ENCODE data around the gene MSX1. TPM values are rescaled to one million over a fixed set of nuclear protein-coding genes. Genes with fewer than 3 reads are reported as not detected.

The MSX1 gene
- total RNA-seq, 2 experiments from 2014 or later: not detected

- DNase-seq (no peak), ATAC-seq (ENCODE audit: low read depth) (no peak)
- POLR2A ChIA-PET: no interaction called here
- Mint-ChIP-seq H3K9me3 (no peaks in the 10 kb centered on the region), H3K4me1 (peaks cover 17% of the 10 kb centered on the region), H3K27me3 (peaks cover 81% of the 10 kb centered on the region), H3K36me3 (no peaks in the 10 kb centered on the region), H3K4me3 (peak overlapping the region; percentile 60), H3K27ac (peak overlapping the region; percentile 66)
Observed at GRCh38 chr4:4866124-4866865, 6.8 kb downstream of the MSX1 start.

DNA sequence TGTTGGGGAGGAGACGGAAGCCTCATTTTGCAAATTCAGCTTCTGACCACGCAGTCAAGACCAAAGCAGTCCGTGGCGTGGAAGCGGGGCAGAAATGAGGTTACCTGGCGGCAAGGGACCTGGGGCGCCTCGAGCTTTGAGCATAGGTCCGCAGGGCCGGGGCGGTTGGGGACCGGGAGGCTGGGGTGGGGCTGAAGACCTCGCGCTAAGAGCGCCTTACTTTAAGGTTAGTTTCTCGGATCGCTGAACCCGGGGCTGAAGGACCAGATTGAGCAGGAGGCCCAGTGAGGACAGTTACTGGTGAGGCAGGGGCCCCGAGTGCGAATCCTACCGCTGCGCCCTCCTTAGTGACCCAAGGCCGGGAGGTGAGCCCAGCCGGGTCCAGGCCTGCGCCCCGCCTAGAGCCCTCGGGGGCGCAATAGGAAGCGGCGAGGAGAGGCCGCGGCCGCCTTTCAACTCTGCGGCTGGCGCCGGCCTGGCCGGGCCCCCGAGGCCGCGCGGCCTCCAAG lies 7.5 kb downstream of the MSX1 start:
- peak overlapping the region; percentile 66 for H3K27ac Mint-ChIP-seq

GRCh38 chr4:4867375-4868039 lies 8.0 kb downstream of the MSX1 start:
- H3K36me3 Mint-ChIP-seq: no peaks in the 10 kb centered on the region
- ATAC-seq (ENCODE audit: low read depth): no peak
- POLR2A ChIA-PET: no interaction called here
- H3K27ac Mint-ChIP-seq: no peak overlapping the region
- peaks cover 79% of the 10 kb centered on the region for H3K27me3 Mint-ChIP-seq
- no peak overlapping the region for H3K4me3 Mint-ChIP-seq
- H3K9me3 Mint-ChIP-seq: no peaks in the 10 kb centered on the region
- DNase-seq: no peak
- peaks cover 14% of the 10 kb centered on the region for H3K4me1 Mint-ChIP-seq

More for the DNA sequence above, 7.5 kb downstream of the MSX1 start:
- peak overlapping the region; percentile 25 for H3K4me3 Mint-ChIP-seq
- ATAC-seq (ENCODE audit: low read depth): no peak
- peaks cover 80% of the 10 kb centered on the region for H3K27me3 Mint-ChIP-seq
- peaks cover 17% of the 10 kb centered on the region for H3K4me1 Mint-ChIP-seq
- POLR2A ChIA-PET: no interaction called here
- no peaks in the 10 kb centered on the region for H3K9me3 Mint-ChIP-seq
- no peaks in the 10 kb centered on the region for H3K36me3 Mint-ChIP-seq
- DNase-seq: peak; percentile 41

- DNase-seq (no peak), ATAC-seq (ENCODE audit: low read depth) (no peak)
- Mint-ChIP-seq H3K27ac (peak overlapping the region; percentile 61), H3K27me3 (peaks cover 78% of the 10 kb centered on the region), H3K9me3 (no peaks in the 10 kb centered on the region), H3K36me3 (no peaks in the 10 kb centered on the region), H3K4me3 (no peak overlapping the region), H3K4me1 (peaks cover 14% of the 10 kb centered on the region)
- POLR2A ChIA-PET: no interaction called here
Observed at GRCh38 chr4:4868040-4868757, 8.7 kb downstream of the MSX1 start.

DNA sequence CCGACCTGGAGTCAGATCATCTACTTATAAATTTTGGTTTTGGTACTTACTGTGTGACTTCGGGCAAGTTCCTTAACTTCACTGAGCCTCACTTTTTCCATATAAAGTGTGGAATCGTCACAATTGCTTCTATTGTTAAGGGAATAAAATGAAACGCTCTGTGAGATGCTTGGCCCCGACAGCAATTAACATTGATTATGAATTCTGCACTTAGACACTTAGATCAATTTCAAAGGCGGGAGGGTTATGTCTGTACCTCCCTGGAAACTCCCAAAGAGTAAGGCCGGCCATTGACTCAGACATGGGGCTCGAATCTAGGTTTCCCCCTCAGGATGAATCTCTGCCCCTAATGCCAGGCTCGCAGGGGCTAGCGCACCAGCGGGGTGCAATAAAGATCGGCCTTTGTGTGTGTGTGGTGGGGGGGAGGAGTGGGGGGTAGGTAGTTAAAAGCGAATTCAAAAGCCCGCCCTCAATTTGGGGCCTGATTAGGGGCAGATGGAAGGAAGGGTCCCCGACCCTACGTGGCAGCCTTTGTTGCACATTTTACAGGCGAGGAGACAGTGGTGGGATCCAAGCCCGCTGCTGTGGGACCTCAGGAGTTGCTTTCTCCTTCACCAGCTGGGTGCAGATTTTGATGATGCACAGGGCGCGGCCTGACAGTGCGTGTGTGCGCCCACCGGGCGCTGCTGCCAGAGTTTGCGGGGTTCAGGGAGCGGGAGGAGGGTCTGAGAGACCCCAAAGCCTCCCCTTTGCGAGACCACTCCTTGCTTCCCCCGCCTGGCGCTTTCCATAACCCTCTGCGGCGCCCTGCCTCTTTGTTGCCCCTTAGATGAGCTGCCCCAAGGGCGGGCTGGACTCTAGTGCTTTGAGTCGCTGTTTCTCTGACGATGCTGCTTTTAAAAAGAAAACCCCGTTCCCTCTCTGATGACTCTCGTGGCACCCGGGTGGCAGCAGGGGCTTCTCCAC lies 9.6 kb downstream of the MSX1 start:
- Mint-ChIP-seq H3K4me3 (no peak overlapping the region), H3K27me3 (peaks cover 78% of the 10 kb centered on the region), H3K27ac (no peak overlapping the region), H3K9me3 (no peaks in the 10 kb centered on the region), H3K36me3 (no peaks in the 10 kb centered on the region), H3K4me1 (peaks cover 14% of the 10 kb centered on the region)
- ATAC-seq (ENCODE audit: low read depth) (no peak), DNase-seq (no peak)
- POLR2A ChIA-PET: no interaction called here

DNA sequence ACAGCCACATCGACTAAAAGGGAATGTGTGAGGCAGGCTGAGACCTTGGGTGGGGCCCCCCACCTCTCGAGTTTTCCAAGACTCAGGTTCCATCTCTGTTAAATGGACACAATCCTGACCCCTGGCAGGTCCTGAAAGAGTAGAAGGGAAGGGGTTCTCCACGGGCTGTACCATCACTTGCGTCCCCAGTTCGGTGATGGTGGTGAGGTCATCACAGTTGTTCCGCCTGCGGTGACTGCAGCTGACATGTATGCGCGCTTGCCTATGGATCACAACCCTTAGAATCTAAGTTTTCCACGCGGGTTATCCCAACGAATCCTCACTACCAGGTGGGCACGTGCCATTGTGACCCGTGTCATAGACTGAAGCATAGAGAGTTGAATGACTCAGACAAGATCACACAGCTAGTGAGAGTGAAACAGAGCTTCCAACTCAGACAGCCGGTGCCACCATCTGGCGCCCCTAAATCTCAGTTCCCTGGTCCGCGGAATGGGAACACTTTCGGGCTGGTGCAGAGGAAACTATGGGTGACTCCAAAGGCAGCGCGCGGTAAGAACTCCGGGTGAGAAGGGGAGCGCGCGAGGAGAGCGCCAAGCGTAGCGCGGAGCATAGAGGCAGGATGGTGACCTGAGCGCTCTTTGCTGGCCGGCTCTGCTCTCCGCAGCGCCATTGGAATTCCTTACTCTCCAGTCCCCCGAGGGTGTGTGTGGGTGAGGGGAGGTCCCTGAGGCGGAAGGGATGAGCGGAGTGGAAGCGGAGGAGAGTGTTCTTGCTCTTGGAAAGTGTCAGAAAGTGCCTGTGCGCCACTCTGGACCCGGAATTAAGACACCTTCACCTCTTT lies 10.5 kb downstream of the MSX1 start:
- ATAC-seq (ENCODE audit: low read depth) (no peak), DNase-seq (no peak)
- Mint-ChIP-seq H3K27me3 (peaks cover 78% of the 10 kb centered on the region), H3K4me3 (no peak overlapping the region), H3K4me1 (peaks cover 14% of the 10 kb centered on the region), H3K27ac (no peak overlapping the region), H3K9me3 (no peaks in the 10 kb centered on the region), H3K36me3 (no peaks in the 10 kb centered on the region)
- POLR2A ChIA-PET: no interaction called here

GRCh38 chr4:4870576-4871241 lies 11.2 kb downstream of the MSX1 start:
- Mint-ChIP-seq H3K9me3 (no peaks in the 10 kb centered on the region), H3K4me1 (peaks cover 14% of the 10 kb centered on the region), H3K27ac (peak overlapping the region; percentile 28), H3K4me3 (no peak overlapping the region), H3K27me3 (peaks cover 75% of the 10 kb centered on the region), H3K36me3 (no peaks in the 10 kb centered on the region)
- POLR2A ChIA-PET: no interaction called here
- ATAC-seq (ENCODE audit: low read depth) (no peak), DNase-seq (no peak)

- H3K4me1 Mint-ChIP-seq: peaks cover 11% of the 10 kb centered on the region
- peaks cover 76% of the 10 kb centered on the region for H3K27me3 Mint-ChIP-seq
- H3K27ac Mint-ChIP-seq: peak overlapping the region; percentile 28
- H3K9me3 Mint-ChIP-seq: no peaks in the 10 kb centered on the region
- no peak for ATAC-seq (ENCODE audit: low read depth)
- POLR2A ChIA-PET: no interaction called here
- H3K36me3 Mint-ChIP-seq: no peaks in the 10 kb centered on the region
- peak; percentile 39 for DNase-seq
- H3K4me3 Mint-ChIP-seq: no peak overlapping the region
Observed at GRCh38 chr4:4871242-4871572, 11.7 kb downstream of the MSX1 start.

- POLR2A ChIA-PET: no interaction called here
- H3K9me3 Mint-ChIP-seq: no peaks in the 10 kb centered on the region
- no peak for DNase-seq
- no peak overlapping the region for H3K4me3 Mint-ChIP-seq
- peaks cover 74% of the 10 kb centered on the region for H3K27me3 Mint-ChIP-seq
- H3K36me3 Mint-ChIP-seq: no peaks in the 10 kb centered on the region
- ATAC-seq (ENCODE audit: low read depth): no peak
- H3K27ac Mint-ChIP-seq: peak overlapping the region; percentile 35
- H3K4me1 Mint-ChIP-seq: peaks cover 9% of the 10 kb centered on the region
Observed at GRCh38 chr4:4871573-4872313, 12.3 kb downstream of the MSX1 start.

DNA sequence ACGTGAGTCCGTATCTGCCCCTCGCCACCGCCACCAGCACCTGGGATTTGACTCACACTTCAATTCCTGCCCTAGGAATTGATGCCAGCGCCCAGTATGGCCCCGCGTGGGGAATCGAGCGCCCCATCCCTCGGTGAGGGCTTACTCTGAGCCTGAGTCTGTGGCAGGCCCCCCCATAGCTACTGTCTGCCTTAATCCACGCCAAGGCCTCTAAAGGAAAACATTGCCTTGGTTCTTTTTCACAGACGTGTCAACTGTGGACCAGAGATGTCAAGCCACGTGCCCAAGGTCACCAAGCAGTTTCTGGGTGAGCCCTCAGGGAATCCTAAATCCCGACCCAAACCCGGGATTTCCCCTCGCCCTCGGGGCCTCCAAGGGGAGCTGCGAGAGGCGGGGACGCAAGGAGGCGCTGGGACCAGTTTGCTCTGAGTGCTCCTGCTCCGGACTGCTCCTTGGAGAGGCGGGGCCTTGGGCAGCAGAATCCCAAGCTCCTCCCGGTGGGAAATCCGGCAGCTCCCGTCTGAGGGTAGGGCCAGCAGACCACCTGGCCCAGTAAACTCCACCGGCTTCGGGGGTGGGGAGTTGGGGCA lies 12.9 kb downstream of the MSX1 start:
- no peak overlapping the region for H3K4me3 Mint-ChIP-seq
- no peaks in the 10 kb centered on the region for H3K36me3 Mint-ChIP-seq
- POLR2A ChIA-PET: no interaction called here
- peaks cover 76% of the 10 kb centered on the region for H3K27me3 Mint-ChIP-seq
- DNase-seq (no peak), ATAC-seq (ENCODE audit: low read depth) (no peak)
- H3K4me1 Mint-ChIP-seq: peaks cover 9% of the 10 kb centered on the region
- H3K9me3 Mint-ChIP-seq: no peaks in the 10 kb centered on the region
- no peak overlapping the region for H3K27ac Mint-ChIP-seq

DNA sequence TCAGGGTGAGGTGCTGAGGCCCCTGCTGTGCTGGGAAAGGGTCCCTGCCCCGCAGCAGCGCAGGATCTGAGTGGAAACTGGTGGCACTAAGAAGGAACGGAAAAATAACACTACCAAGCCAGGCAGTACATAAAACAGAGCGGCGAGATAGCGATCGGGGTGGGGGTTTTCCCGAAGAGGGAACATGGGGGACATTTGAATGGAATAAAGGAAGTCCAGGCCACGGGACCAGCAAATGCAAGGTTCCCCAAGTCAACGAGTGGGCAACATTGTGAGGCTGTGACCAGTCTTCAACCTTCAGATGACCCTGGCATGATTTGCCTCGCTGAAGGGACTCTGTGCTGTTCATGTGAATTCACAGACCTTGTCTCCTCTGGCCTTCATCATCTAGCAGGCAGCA lies 13.7 kb downstream of the MSX1 start:
- Mint-ChIP-seq H3K27ac (no peak overlapping the region), H3K27me3 (peaks cover 76% of the 10 kb centered on the region), H3K36me3 (no peaks in the 10 kb centered on the region), H3K9me3 (no peaks in the 10 kb centered on the region), H3K4me3 (no peak overlapping the region), H3K4me1 (peaks cover 9% of the 10 kb centered on the region)
- DNase-seq (no peak), ATAC-seq (ENCODE audit: low read depth) (no peak)
- POLR2A ChIA-PET: no interaction called here
